HEK293 (cell line): ENCODE results near the gene UBE2F.

Experiments
- MZF1 ChIP-seq: fragments of 450-650 bp; formaldehyde crosslinking; IDR thresholded peaks from 2 replicates; pipeline ENCODE4 v1.5.1; 2017; ENCODE audit warnings: missing biosample characterization, missing genetic modification characterization, borderline replicate concordance
- ZBTB48 ChIP-seq: fragments of 450-650 bp; formaldehyde crosslinking; IDR thresholded peaks from 2 replicates; pipeline ENCODE4 v1.5.1; 2016; ENCODE audit warnings: missing biosample characterization, missing genetic modification characterization
- ZNF155 ChIP-seq: fragments of 450-650 bp; formaldehyde crosslinking; IDR thresholded peaks from 2 replicates; pipeline ENCODE4 v1.5.1; 2016; ENCODE audit warnings: missing biosample characterization, missing genetic modification characterization
- ZNF302 ChIP-seq: fragments of 450-650 bp; formaldehyde crosslinking; IDR thresholded peaks from 2 replicates; pipeline ENCODE4 v1.5.1; 2016; ENCODE audit warnings: missing biosample characterization, missing genetic modification characterization, low read depth
- ZNF324 ChIP-seq: fragments of 450-650 bp; formaldehyde crosslinking; IDR thresholded peaks from 2 replicates; pipeline ENCODE4 v1.5.1; 2016; ENCODE audit warnings: missing biosample characterization, missing genetic modification characterization
- ZNF394 ChIP-seq: fragments of 450-650 bp; formaldehyde crosslinking; IDR thresholded peaks from 2 replicates; pipeline ENCODE4 v1.5.1; 2016; ENCODE audit warnings: missing biosample characterization, missing genetic modification characterization, mild to moderate bottlenecking, moderate library complexity, borderline replicate concordance
- ZNF510 ChIP-seq: fragments of 450-650 bp; formaldehyde crosslinking; IDR thresholded peaks from 2 replicates; pipeline ENCODE4 v1.5.1; 2018; ENCODE audit warnings: mild to moderate bottlenecking, missing genetic modification characterization, missing biosample characterization; ENCODE audit not compliant: insufficient replicate concordance
- ZNF521 ChIP-seq: fragments of 450-650 bp; formaldehyde crosslinking; IDR thresholded peaks from 2 replicates; pipeline ENCODE4 v1.5.1; 2017; ENCODE audit warnings: missing biosample characterization, mild to moderate bottlenecking, missing genetic modification characterization
- ZNF626 ChIP-seq: fragments of 450-650 bp; sonication (Bioruptor Pico); formaldehyde crosslinking; IDR thresholded peaks from 2 replicates; pipeline ENCODE4 v1.5.1; 2018; ENCODE audit warnings: missing biosample characterization, missing genetic modification characterization, inconsistent platforms
- ZNF660 ChIP-seq: fragments of 450-650 bp; IDR thresholded peaks from 2 replicates; pipeline ENCODE4 v1.5.1; 2018; ENCODE audit warnings: missing biosample characterization, mild to moderate bottlenecking, missing genetic modification characterization
- ZNF791 ChIP-seq: fragments of 450-650 bp; formaldehyde crosslinking; IDR thresholded peaks from 2 replicates; pipeline ENCODE4 v1.5.1; 2016; ENCODE audit warnings: missing biosample characterization, missing genetic modification characterization
- ZNF837 ChIP-seq: fragments of 450-650 bp; formaldehyde crosslinking; IDR thresholded peaks from 2 replicates; pipeline ENCODE4 v1.5.1; 2016; ENCODE audit warnings: missing biosample characterization, missing genetic modification characterization
- ZSCAN16 ChIP-seq: fragments of 450-650 bp; formaldehyde crosslinking; IDR thresholded peaks from 2 replicates; pipeline ENCODE4 v1.5.1; 2016; ENCODE audit warnings: missing biosample characterization, missing genetic modification characterization
- TF ChIP-seq, protein P1 (sequence below): fragments of 450-650 bp; formaldehyde crosslinking; IDR thresholded peaks from 2 replicates; pipeline ENCODE4 v1.5.1; 2016; ENCODE audit warnings: missing biosample characterization, missing genetic modification characterization, borderline replicate concordance
- TF ChIP-seq, protein P2 (sequence below): fragments of 450-650 bp; formaldehyde crosslinking; IDR thresholded peaks from 2 replicates; pipeline ENCODE4 v1.5.1; 2017; ENCODE audit warnings: missing biosample characterization, missing genetic modification characterization
- TF ChIP-seq, protein P3 (sequence below): fragments of 450-650 bp; formaldehyde crosslinking; IDR thresholded peaks from 2 replicates; pipeline ENCODE4 v1.5.1; 2016; ENCODE audit warnings: missing biosample characterization, missing genetic modification characterization
- TF ChIP-seq, protein P4 (sequence below): fragments of 450-650 bp; formaldehyde crosslinking; IDR thresholded peaks from 2 replicates; pipeline ENCODE4 v1.5.1; 2016; ENCODE audit warnings: missing biosample characterization, missing genetic modification characterization
- TF ChIP-seq, protein P5 (sequence below): IDR thresholded peaks from 2 replicates; pipeline ENCODE4 v1.6.1; 2011; ENCODE audit warnings: mild to moderate bottlenecking, low read depth, low read length, borderline replicate concordance
- TF ChIP-seq, protein P6 (sequence below): fragments of 450-650 bp; formaldehyde crosslinking; IDR thresholded peaks from 2 replicates; pipeline ENCODE4 v1.5.1; 2016; ENCODE audit warnings: missing biosample characterization, missing genetic modification characterization
- TF ChIP-seq, protein P7 (sequence below): fragments of 450-650 bp; formaldehyde crosslinking; IDR thresholded peaks from 2 replicates; pipeline ENCODE4 v1.5.1; 2017; ENCODE audit warnings: missing biosample characterization, missing genetic modification characterization
- TF ChIP-seq, protein P8 (sequence below): fragments of 450-650 bp; formaldehyde crosslinking; IDR thresholded peaks from 2 replicates; pipeline ENCODE4 v1.5.1; 2016; ENCODE audit warnings: missing biosample characterization, missing genetic modification characterization

UBE2F gene

DNA sequence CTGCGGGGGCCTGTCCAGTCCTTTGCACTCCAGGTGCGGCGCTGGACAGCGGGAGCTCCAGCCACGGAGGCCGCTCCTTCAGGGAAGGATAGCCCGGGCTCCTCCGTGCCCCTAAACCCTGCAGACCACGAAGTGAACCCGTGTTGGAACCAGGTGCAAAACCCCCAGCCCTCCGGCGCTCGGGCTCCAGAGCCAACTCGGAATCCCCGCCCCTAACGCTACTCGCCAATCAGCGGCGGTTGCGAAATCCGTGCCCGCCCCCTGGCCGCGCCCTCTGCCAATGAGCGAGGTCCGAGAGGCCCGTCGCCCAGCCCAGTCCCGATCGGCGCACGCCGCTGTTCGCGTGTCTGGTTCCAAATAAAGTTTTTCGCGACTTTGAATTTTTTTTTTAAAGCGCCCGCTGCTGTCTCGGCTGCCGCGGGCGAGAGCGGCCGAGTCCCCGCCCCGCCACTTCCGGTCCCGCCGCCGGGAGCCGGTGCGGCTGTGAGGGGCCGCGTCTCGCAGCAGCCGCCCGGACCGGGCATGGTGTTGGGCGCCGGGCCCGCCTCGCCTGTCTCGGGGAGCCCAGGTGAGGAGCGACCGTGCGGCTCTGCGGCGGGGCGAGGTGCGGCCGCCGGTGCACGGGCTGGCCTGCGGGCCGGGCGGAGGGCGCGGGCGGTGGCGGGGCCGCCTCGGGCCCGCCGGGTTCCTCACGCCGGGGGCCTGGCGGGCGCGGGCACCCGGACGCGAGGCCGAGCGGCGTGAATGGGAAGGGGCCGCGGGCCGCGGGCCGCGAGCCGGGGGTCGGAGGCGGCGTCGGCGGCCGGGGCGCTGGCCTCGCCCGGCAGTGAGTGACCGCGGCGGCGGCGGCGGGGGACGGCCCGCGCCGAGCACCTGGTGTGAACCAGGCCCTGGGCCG, at the start of gene UBE2F (continued):
- TF ChIP-seq, protein P1, sequence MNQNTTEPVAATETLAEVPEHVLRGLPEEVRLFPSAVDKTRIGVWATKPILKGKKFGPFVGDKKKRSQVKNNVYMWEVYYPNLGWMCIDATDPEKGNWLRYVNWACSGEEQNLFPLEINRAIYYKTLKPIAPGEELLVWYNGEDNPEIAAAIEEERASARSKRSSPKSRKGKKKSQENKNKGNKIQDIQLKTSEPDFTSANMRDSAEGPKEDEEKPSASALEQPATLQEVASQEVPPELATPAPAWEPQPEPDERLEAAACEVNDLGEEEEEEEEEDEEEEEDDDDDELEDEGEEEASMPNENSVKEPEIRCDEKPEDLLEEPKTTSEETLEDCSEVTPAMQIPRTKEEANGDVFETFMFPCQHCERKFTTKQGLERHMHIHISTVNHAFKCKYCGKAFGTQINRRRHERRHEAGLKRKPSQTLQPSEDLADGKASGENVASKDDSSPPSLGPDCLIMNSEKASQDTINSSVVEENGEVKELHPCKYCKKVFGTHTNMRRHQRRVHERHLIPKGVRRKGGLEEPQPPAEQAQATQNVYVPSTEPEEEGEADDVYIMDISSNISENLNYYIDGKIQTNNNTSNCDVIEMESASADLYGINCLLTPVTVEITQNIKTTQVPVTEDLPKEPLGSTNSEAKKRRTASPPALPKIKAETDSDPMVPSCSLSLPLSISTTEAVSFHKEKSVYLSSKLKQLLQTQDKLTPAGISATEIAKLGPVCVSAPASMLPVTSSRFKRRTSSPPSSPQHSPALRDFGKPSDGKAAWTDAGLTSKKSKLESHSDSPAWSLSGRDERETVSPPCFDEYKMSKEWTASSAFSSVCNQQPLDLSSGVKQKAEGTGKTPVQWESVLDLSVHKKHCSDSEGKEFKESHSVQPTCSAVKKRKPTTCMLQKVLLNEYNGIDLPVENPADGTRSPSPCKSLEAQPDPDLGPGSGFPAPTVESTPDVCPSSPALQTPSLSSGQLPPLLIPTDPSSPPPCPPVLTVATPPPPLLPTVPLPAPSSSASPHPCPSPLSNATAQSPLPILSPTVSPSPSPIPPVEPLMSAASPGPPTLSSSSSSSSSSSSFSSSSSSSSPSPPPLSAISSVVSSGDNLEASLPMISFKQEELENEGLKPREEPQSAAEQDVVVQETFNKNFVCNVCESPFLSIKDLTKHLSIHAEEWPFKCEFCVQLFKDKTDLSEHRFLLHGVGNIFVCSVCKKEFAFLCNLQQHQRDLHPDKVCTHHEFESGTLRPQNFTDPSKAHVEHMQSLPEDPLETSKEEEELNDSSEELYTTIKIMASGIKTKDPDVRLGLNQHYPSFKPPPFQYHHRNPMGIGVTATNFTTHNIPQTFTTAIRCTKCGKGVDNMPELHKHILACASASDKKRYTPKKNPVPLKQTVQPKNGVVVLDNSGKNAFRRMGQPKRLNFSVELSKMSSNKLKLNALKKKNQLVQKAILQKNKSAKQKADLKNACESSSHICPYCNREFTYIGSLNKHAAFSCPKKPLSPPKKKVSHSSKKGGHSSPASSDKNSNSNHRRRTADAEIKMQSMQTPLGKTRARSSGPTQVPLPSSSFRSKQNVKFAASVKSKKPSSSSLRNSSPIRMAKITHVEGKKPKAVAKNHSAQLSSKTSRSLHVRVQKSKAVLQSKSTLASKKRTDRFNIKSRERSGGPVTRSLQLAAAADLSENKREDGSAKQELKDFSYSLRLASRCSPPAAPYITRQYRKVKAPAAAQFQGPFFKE (tag by site-specific recombination): no peak
- TF ChIP-seq, protein P2, sequence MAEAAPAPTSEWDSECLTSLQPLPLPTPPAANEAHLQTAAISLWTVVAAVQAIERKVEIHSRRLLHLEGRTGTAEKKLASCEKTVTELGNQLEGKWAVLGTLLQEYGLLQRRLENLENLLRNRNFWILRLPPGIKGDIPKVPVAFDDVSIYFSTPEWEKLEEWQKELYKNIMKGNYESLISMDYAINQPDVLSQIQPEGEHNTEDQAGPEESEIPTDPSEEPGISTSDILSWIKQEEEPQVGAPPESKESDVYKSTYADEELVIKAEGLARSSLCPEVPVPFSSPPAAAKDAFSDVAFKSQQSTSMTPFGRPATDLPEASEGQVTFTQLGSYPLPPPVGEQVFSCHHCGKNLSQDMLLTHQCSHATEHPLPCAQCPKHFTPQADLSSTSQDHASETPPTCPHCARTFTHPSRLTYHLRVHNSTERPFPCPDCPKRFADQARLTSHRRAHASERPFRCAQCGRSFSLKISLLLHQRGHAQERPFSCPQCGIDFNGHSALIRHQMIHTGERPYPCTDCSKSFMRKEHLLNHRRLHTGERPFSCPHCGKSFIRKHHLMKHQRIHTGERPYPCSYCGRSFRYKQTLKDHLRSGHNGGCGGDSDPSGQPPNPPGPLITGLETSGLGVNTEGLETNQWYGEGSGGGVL (tag by site-specific recombination): no peak
- TF ChIP-seq ZBTB48 (no peak), ZSCAN16 (tag by site-specific recombination) (no peak), ZNF324 (no peak), ZNF302 (tag by site-specific recombination) (no peak), ZNF626 (tag by site-specific recombination) (no peak), ZNF791 (tag by site-specific recombination) (no peak), ZNF510 (tag by site-specific recombination) (no peak), ZNF394 (no peak), ZNF660 (tag by site-specific recombination) (peak; percentile 89), ZNF837 (no peak), MZF1 (no peak), ZNF521 (tag by site-specific recombination) (no peak), ZNF155 (tag by site-specific recombination) (no peak)
- TF ChIP-seq, protein P3, sequence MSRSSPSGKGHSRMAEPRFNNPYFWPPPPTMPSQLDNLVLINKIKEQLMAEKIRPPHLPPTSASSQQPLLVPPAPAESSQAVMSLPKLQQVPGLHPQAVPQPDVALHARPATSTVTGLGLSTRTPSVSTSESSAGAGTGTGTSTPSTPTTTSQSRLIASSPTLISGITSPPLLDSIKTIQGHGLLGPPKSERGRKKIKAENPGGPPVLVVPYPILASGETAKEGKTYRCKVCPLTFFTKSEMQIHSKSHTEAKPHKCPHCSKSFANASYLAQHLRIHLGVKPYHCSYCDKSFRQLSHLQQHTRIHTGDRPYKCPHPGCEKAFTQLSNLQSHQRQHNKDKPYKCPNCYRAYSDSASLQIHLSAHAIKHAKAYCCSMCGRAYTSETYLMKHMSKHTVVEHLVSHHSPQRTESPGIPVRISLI: peak; percentile 97
- TF ChIP-seq, protein P4, sequence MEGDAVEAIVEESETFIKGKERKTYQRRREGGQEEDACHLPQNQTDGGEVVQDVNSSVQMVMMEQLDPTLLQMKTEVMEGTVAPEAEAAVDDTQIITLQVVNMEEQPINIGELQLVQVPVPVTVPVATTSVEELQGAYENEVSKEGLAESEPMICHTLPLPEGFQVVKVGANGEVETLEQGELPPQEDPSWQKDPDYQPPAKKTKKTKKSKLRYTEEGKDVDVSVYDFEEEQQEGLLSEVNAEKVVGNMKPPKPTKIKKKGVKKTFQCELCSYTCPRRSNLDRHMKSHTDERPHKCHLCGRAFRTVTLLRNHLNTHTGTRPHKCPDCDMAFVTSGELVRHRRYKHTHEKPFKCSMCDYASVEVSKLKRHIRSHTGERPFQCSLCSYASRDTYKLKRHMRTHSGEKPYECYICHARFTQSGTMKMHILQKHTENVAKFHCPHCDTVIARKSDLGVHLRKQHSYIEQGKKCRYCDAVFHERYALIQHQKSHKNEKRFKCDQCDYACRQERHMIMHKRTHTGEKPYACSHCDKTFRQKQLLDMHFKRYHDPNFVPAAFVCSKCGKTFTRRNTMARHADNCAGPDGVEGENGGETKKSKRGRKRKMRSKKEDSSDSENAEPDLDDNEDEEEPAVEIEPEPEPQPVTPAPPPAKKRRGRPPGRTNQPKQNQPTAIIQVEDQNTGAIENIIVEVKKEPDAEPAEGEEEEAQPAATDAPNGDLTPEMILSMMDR (tag by site-specific recombination): no peak
- TF ChIP-seq, protein P5, sequence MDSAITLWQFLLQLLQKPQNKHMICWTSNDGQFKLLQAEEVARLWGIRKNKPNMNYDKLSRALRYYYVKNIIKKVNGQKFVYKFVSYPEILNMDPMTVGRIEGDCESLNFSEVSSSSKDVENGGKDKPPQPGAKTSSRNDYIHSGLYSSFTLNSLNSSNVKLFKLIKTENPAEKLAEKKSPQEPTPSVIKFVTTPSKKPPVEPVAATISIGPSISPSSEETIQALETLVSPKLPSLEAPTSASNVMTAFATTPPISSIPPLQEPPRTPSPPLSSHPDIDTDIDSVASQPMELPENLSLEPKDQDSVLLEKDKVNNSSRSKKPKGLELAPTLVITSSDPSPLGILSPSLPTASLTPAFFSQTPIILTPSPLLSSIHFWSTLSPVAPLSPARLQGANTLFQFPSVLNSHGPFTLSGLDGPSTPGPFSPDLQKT: no peak; the same call in 1 of the 2 replicates
- TF ChIP-seq, protein P6, sequence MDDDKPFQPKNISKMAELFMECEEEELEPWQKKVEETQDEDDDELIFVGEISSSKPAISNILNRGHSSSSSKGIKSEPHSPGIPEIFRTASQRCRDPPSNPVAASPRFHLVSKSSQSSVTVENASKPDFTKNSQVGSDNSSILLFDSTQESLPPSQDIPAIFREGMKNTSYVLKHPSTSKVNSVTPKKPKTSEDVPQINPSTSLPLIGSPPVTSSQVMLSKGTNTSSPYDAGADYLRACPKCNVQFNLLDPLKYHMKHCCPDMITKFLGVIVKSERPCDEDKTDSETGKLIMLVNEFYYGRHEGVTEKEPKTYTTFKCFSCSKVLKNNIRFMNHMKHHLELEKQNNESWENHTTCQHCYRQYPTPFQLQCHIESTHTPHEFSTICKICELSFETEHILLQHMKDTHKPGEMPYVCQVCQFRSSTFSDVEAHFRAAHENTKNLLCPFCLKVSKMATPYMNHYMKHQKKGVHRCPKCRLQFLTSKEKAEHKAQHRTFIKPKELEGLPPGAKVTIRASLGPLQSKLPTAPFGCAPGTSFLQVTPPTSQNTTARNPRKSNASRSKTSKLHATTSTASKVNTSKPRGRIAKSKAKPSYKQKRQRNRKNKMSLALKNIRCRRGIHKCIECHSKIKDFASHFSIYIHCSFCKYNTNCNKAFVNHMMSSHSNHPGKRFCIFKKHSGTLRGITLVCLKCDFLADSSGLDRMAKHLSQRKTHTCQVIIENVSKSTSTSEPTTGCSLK (tag by site-specific recombination): no peak
- TF ChIP-seq, protein P7, sequence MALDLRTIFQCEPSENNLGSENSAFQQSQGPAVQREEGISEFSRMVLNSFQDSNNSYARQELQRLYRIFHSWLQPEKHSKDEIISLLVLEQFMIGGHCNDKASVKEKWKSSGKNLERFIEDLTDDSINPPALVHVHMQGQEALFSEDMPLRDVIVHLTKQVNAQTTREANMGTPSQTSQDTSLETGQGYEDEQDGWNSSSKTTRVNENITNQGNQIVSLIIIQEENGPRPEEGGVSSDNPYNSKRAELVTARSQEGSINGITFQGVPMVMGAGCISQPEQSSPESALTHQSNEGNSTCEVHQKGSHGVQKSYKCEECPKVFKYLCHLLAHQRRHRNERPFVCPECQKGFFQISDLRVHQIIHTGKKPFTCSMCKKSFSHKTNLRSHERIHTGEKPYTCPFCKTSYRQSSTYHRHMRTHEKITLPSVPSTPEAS: no peak
- TF ChIP-seq, protein P8, sequence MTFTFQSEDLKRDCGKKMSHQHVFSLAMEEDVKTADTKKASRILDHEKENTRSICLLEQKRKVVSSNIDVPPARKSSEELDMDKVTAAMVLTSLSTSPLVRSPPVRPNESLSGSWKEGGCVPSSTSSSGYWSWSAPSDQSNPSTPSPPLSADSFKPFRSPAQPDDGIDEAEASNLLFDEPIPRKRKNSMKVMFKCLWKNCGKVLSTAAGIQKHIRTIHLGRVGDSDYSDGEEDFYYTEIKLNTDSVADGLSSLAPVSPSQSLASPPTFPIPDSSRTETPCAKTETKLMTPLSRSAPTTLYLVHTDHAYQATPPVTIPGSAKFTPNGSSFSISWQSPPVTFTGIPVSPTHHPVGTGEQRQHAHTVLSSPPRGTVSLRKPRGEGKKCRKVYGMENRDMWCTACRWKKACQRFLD: no peak
